ENCODE data around the gene SORCS2. TPM values are rescaled to one million over a fixed set of nuclear protein-coding genes. Genes with fewer than 3 reads are reported as not detected.

SORCS2 gene
- total RNA-seq, 2 donors from 2014 or later: 0.68 to 0.92 TPM

DNA sequence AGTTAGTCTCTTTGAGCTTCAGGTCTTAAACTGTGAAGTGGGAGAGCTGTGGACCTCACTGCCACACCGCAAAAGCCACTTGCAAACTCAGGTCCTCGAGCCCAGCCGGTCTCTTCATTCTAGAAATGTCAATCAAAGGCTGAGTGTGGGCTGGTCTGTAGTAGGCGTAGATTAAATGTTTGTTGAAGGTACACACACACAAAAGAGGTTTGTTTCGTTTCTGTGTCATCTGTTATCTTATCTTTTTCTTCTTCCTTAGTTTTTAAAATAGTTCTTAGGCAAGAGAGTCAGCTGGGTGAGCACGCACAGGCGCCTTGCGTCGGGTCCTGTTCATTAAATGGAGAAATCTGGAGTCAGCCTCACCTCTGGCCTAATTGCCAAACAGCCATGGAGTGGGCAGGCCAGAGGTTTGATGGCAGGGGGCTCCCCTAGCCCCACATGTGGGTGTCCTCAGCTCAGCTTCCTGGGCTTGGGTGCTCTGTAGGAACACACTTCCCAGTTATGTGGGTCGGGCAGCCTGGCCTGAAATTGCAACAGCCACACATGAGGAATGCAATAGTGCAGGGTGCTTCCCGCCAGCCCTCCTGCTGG is 243.2 kb downstream of the SORCS2 start:
- TF ChIP-seq CTCF (IDR thresholded peaks at IDR 0.05): no peak
- no peak for ATAC-seq (ENCODE audit: insufficient number of reproducible peaks, low FRiP score, low read depth)
- DNase-seq (ENCODE audit: low spot score): no peak
- no peaks in the 10 kb centered on the region for H3K4me1 ChIP-seq (ENCODE audit: control insufficient read depth in 1 of 2, low read depth in 2 of 2)
- no peak overlapping the region for H3K27ac ChIP-seq
- no peak overlapping the region for H3K4me3 ChIP-seq
- no peaks in the 10 kb centered on the region for H3K9me3 ChIP-seq
- no peaks in the 10 kb centered on the region for H3K36me3 ChIP-seq
- H3K27me3 ChIP-seq (replicated peaks; ENCODE audit: insufficient read depth): no peaks in the 10 kb centered on the region

DNA sequence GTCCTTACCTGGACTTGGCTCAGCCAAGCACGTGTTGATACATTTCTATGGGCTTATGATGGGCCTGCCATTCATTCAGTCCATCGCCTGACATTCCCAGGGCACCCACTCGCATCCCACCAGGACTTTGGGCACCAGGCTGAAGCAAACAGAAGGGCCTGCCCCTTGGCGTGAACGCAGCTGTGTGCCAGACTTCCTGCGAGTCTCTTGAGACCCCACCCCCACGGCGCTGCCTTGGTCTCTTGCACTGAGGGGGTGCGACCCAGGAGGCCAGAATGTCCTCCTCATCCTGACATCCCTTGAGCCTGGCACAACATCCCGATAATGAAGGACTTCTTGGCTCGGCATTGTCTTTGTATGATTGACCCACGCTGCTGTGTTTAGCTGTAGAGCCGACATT is 243.9 kb downstream of the SORCS2 start:
- Histone ChIP-seq H3K4me3 (no peak overlapping the region), H3K27me3 (replicated peaks; ENCODE audit: insufficient read depth) (no peaks in the 10 kb centered on the region), H3K27ac (no peak overlapping the region), H3K36me3 (no peaks in the 10 kb centered on the region), H3K4me1 (ENCODE audit: control insufficient read depth in 1 of 2, low read depth in 2 of 2) (no peaks in the 10 kb centered on the region), H3K9me3 (no peaks in the 10 kb centered on the region)
- ATAC-seq (ENCODE audit: insufficient number of reproducible peaks, low FRiP score, low read depth) (no peak), DNase-seq (ENCODE audit: low spot score) (no peak)
- no peak for TF ChIP-seq CTCF (IDR thresholded peaks at IDR 0.05)

- ATAC-seq (ENCODE audit: insufficient number of reproducible peaks, low FRiP score, low read depth): no peak
- no peak for TF ChIP-seq CTCF (IDR thresholded peaks at IDR 0.05)
- Histone ChIP-seq H3K4me1 (ENCODE audit: control insufficient read depth in 1 of 2, low read depth in 2 of 2) (no peaks in the 10 kb centered on the region), H3K27me3 (replicated peaks; ENCODE audit: insufficient read depth) (no peaks in the 10 kb centered on the region), H3K36me3 (no peaks in the 10 kb centered on the region), H3K9me3 (no peaks in the 10 kb centered on the region), H3K27ac (no peak overlapping the region), H3K4me3 (no peak overlapping the region)
- no peak for DNase-seq (ENCODE audit: low spot score)
Observed at GRCh38 chr4:7439699-7440098, 247.4 kb downstream of the SORCS2 start.

DNA sequence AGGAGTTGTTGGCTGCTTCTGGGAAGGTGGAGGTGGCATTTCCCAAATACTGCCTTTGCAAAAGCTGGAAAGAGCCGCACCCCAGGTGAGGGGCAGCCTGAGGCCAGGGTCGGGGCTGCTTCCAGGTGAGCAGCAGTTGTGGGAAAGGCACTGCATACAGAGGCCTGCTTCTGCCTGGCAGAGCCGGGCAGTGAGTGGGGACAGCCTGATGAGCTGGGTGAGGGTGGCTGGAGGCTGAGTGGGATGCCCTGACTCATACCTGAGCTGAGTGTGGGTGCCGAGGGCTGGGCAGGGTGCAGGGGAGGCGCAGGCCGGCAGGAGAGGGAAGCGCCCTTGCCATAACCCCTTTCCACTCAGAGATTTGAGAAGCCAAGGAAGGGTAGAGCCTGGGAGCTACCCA is 248.9 kb downstream of the SORCS2 start:
- Histone ChIP-seq H3K9me3 (no peaks in the 10 kb centered on the region), H3K4me1 (ENCODE audit: control insufficient read depth in 1 of 2, low read depth in 2 of 2) (no peaks in the 10 kb centered on the region), H3K4me3 (no peak overlapping the region), H3K27ac (no peak overlapping the region), H3K27me3 (replicated peaks; ENCODE audit: insufficient read depth) (no peaks in the 10 kb centered on the region), H3K36me3 (no peaks in the 10 kb centered on the region)
- no peak for TF ChIP-seq CTCF (IDR thresholded peaks at IDR 0.05)
- DNase-seq (ENCODE audit: low spot score) (no peak), ATAC-seq (ENCODE audit: insufficient number of reproducible peaks, low FRiP score, low read depth) (no peak)

DNA sequence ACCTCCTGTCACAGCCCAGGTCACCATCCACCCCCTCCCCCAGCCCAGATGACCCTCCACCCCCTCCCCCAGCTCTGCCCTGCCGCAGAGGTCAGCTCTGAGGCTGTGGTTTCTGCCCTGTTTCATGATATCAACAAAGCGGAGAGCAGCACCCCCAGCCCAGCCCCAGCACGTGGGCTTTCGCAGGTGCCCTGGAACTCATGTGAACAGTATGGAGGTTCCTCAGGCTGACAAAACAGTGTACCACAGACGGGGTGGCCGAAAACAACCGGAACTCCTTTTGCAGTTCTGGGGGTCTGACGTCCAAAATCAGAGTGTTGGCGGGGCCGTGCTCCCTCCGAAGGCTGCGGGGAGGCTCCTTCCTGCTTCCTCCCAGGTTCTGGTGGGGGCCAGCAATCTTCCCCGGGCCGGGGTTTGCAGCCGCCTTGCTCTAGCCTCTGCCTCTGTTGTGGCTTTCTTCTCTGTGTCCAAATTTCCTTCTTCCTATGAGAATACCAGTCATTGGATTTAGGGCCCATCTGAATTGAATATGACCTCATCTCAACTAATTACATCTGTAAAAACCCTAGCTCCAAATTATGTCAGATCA is 250.3 kb downstream of the SORCS2 start:
- no peak overlapping the region for H3K4me3 ChIP-seq
- no peak for ATAC-seq (ENCODE audit: insufficient number of reproducible peaks, low FRiP score, low read depth)
- H3K9me3 ChIP-seq: no peaks in the 10 kb centered on the region
- no peaks in the 10 kb centered on the region for H3K36me3 ChIP-seq
- no peak overlapping the region for H3K27ac ChIP-seq
- no peak for DNase-seq (ENCODE audit: low spot score)
- H3K27me3 ChIP-seq (replicated peaks; ENCODE audit: insufficient read depth): no peaks in the 10 kb centered on the region
- no peak for TF ChIP-seq CTCF (IDR thresholded peaks at IDR 0.05)
- H3K4me1 ChIP-seq (ENCODE audit: control insufficient read depth in 1 of 2, low read depth in 2 of 2): no peaks in the 10 kb centered on the region
